ENCODE data around the gene TEF.
"Not testable (repeated sequence)": the region's sequence is repeated elsewhere in the genome, so short reads cannot be mapped to it uniquely, and the experiment has no call there.

Gene TEF

GRCh38 chr22:41435560-41435959, 53.8 kb downstream of the TEF start:
- peaks cover 0 to 79% (median 45%) of the 10 kb centered on the region in 4 donors for H3K4me1 ChIP-seq

GRCh38 chr22:41436322-41437113, 54.8 kb downstream of the TEF start:
- Histone ChIP-seq H3K4me1 (peaks cover 0 to 89% (median 52%) of the 10 kb centered on the region in 4 donors), H3K27ac (peak overlapping the region; percentile 3 to 52), H3K4me3 (no peak overlapping the region), H3K9me3 (no peaks in the 10 kb centered on the region), H3K27me3 (no peaks in the 10 kb centered on the region), H3K36me3 (peaks cover 61 to 76% (median 75%) of the 10 kb centered on the region in 3 donors)
- DNase-seq: no peak
- intact Hi-C loops (cut with DNase I; ENCODE audit: low total_unique reads): no loop called here
- TF ChIP-seq CTCF (IDR thresholded peaks at IDR 0.05): no peak

More at GRCh38 chr22:41435560-41435959, 53.8 kb downstream of the TEF start:
- DNase-seq: no peak
- intact Hi-C loops (cut with DNase I; ENCODE audit: low total_unique reads): no loop called here
- no peak overlapping the region for H3K4me3 ChIP-seq
- H3K27me3 ChIP-seq: no peaks in the 10 kb centered on the region
- TF ChIP-seq CTCF (IDR thresholded peaks at IDR 0.05): no peak
- H3K9me3 ChIP-seq: no peaks in the 10 kb centered on the region
- peak overlapping the region; percentile 48 to 52 for H3K27ac ChIP-seq
- peaks cover 65 to 77% (median 73%) of the 10 kb centered on the region in 3 donors for H3K36me3 ChIP-seq

GRCh38 chr22:41437198-41437597, 55.5 kb downstream of the TEF start:
- H3K27ac ChIP-seq: peak overlapping the region in 1 of 2 donors; percentile 3
- DNase-seq: no peak

GRCh38 chr22:41440511-41440910, 58.8 kb downstream of the TEF start:
- H3K27me3 ChIP-seq; H3K9me3 ChIP-seq; H3K4me3 ChIP-seq; intact Hi-C loops (cut with DNase I; ENCODE audit: low total_unique reads); DNase-seq: not testable (repeated sequence)
- Histone ChIP-seq H3K36me3 (peaks cover 35 to 61% (median 51%) of the 10 kb centered on the region in 3 donors), H3K27ac (peak overlapping the region in 1 of 2 donors; percentile 38), H3K4me1 (peaks cover 4 to 82% (median 51%) of the 10 kb centered on the region in 4 donors)

More at GRCh38 chr22:41437198-41437597, 55.5 kb downstream of the TEF start:
- H3K27me3 ChIP-seq: no peaks in the 10 kb centered on the region
- H3K36me3 ChIP-seq: peaks cover 54 to 76% (median 69%) of the 10 kb centered on the region in 3 donors
- no peak overlapping the region for H3K4me3 ChIP-seq
- TF ChIP-seq CTCF (IDR thresholded peaks at IDR 0.05): no peak
- no peaks in the 10 kb centered on the region for H3K9me3 ChIP-seq
- intact Hi-C loops (cut with DNase I; ENCODE audit: low total_unique reads): no loop called here
- H3K4me1 ChIP-seq: peaks cover 0 to 96% (median 56%) of the 10 kb centered on the region in 4 donors

- Histone ChIP-seq H3K4me3 (peak overlapping the region in 1 of 2 donors; percentile 1), H3K36me3 (peaks cover 17 to 42% (median 32%) of the 10 kb centered on the region in 3 donors), H3K4me1 (peaks cover 4 to 64% (median 39%) of the 10 kb centered on the region in 4 donors), H3K9me3 (no peaks in the 10 kb centered on the region), H3K27ac (peak overlapping the region in 1 of 2 donors; percentile 22), H3K27me3 (no peaks in the 10 kb centered on the region)
- no peak for DNase-seq
- intact Hi-C loops (cut with DNase I; ENCODE audit: low total_unique reads): no loop called here
- no peak for TF ChIP-seq CTCF (IDR thresholded peaks at IDR 0.05)
Measured at GRCh38 chr22:41442240-41442792, 60.6 kb downstream of the TEF start.

All from tibial artery (tissue), 4 donors.